H1 (cell line): ENCODE measurements around the gene HBA2. TPM values are rescaled to one million over a fixed set of nuclear protein-coding genes. Genes with fewer than 3 reads are reported as not detected.

Experiments
- CTCF ChIA-PET: fragments of 300-600 bp; sonication (Branson Sonifier 250); formaldehyde crosslinking; loops from one replicate; lab custom pipeline; 2021; ENCODE audit not compliant: partially characterized antibody; lab: Charles Lee
- POLR2A ChIA-PET: fragments of 300-600 bp; sonication (Branson Sonifier 250); formaldehyde crosslinking; loops from one replicate; lab custom pipeline; 2021; ENCODE audit warnings: inconsistent platforms; ENCODE audit not compliant: partially characterized antibody; lab: Charles Lee
- DNase-seq, 2 experiments: peaks; one replicate each; pipeline versions ENCODE4 v3.0.0 to v3.0.0-alpha.2; 2010 to 2022; ENCODE audit warnings: low spot score in 2 of 2, low read depth in 1 of 2, mixed read lengths in 1 of 2
- FAIRE-seq: peaks from 2 replicates; lab custom pipeline; 2011; peaks lifted over from hg19 to GRCh38; lab: Jason Lieb, UNC
- H2AFZ ChIP-seq: 2 replicates; pipeline ENCODE4 v1.8.1; 2012; ENCODE audit warnings: low read length, inconsistent platforms
- H2AK5ac ChIP-seq: 2 replicates; pipeline ENCODE4 v1.6.1; 2013; ENCODE audit warnings: low read depth, low read length
- H2BK120ac ChIP-seq: replicated peaks from 2 replicates; pipeline ENCODE3; 2013; ENCODE audit warnings: low read depth, low read length, inconsistent platforms
- H2BK12ac ChIP-seq: 2 replicates; pipeline ENCODE4 v1.6.1; 2013; ENCODE audit warnings: low read depth, low read length
- H2BK15ac ChIP-seq: 2 replicates; pipeline ENCODE4 v1.6.1; 2013; ENCODE audit warnings: low read length
- H2BK20ac ChIP-seq: 2 replicates; pipeline ENCODE4 v1.6.1; 2013; ENCODE audit warnings: low read length
- H2BK5ac ChIP-seq: 2 replicates; pipeline ENCODE4 v1.6.1; 2013; ENCODE audit warnings: low read depth, low read length
- H3K14ac ChIP-seq: 2 replicates; pipeline ENCODE4 v1.6.1; 2013; ENCODE audit warnings: inconsistent platforms; ENCODE audit not compliant: insufficient read length
- H3K18ac ChIP-seq: 2 replicates; pipeline ENCODE4 v1.6.1; 2013; ENCODE audit warnings: low read length; ENCODE audit errors: extremely low read depth
- H3K23ac ChIP-seq: 2 replicates; pipeline ENCODE4 v1.6.1; 2013; ENCODE audit warnings: inconsistent platforms; ENCODE audit not compliant: insufficient read length
- H3K23me2 ChIP-seq: 2 replicates; pipeline ENCODE4 v1.6.1; 2013; ENCODE audit warnings: low read depth, low read length
- H3K27ac ChIP-seq: 2 replicates; pipeline ENCODE4 v1.6.1; 2011; ENCODE audit warnings: low read depth, low read length, inconsistent platforms
- H3K27me3 ChIP-seq, 4 experiments: replicated peaks in 1 of 4; 1 replicate in 1 of 4; 2 replicates in 3 of 4; pipeline versions ENCODE4 v1.6.1 to v1.8.1; 2011 to 2013; ENCODE audit warnings: low read length in 3 of 4, mild to moderate bottlenecking in 3 of 4, inconsistent platforms in 2 of 4, mixed read lengths in 2 of 4, moderate library complexity in 1 of 4; ENCODE audit not compliant: control insufficient read depth in 3 of 4, insufficient read depth in 3 of 4; ENCODE audit errors: extremely low read depth in 1 of 4
- H3K36me3 ChIP-seq, 4 experiments: 2 replicates each; pipeline versions ENCODE4 v1.6.1 to v1.8.1; 2011 to 2013; ENCODE audit warnings: mild to moderate bottlenecking in 4 of 4, low read length in 3 of 4, moderate library complexity in 2 of 4, control low read depth in 1 of 4, inconsistent platforms in 1 of 4; ENCODE audit not compliant: insufficient read depth in 4 of 4, control insufficient read depth in 2 of 4
- H3K4ac ChIP-seq: replicated peaks from 2 replicates; pipeline ENCODE3; 2013; ENCODE audit warnings: low read length, low read depth, mixed read lengths, inconsistent platforms; ENCODE audit not compliant: insufficient read length
- H3K4me1 ChIP-seq, 4 experiments: replicated peaks in 1 of 4; 1 replicate in 1 of 4; 2 replicates in 3 of 4; pipeline versions ENCODE4 v1.6.1 to v1.8.1; 2011 to 2013; ENCODE audit warnings: low read length in 3 of 4, inconsistent platforms in 2 of 4, mixed read lengths in 1 of 4; ENCODE audit not compliant: insufficient read depth in 4 of 4, control insufficient read depth in 3 of 4
- H3K4me2 ChIP-seq, 2 experiments: 2 replicates each; pipeline versions ENCODE4 v1.6.1 to v1.8.1; 2011 to 2013; ENCODE audit warnings: low read depth in 2 of 2, low read length in 2 of 2, control low read depth in 1 of 2, inconsistent platforms in 1 of 2, mild to moderate bottlenecking in 1 of 2; ENCODE audit not compliant: insufficient read depth in 1 of 2
- H3K4me3 ChIP-seq, 4 experiments: fragments of 200-600, 300-600 bp in 1 of 4; sonication (generic), shearing (Covaris generic), sonication (Bioruptor Twin) in 1 of 4; 2 replicates each; pipeline versions ENCODE4 v1.5.1 to v1.8.1; 2011 to 2016; ENCODE audit warnings: low read length in 4 of 4, low read depth in 3 of 4, control low read depth in 2 of 4, inconsistent platforms in 2 of 4, mild to moderate bottlenecking in 2 of 4, mixed read lengths in 1 of 4, moderate library complexity in 1 of 4; ENCODE audit not compliant: insufficient read depth in 2 of 4; ENCODE audit errors: extremely low read depth in 1 of 4
- H3K56ac ChIP-seq: replicated peaks from 2 replicates; pipeline ENCODE3; 2013; ENCODE audit warnings: low read depth, mild to moderate bottlenecking, mixed read lengths, low read length, inconsistent platforms; ENCODE audit not compliant: insufficient read length
- H3K79me1 ChIP-seq: 2 replicates; pipeline ENCODE4 v1.6.1; 2013; ENCODE audit warnings: low read depth, low read length, control low read depth
- H3K79me2 ChIP-seq, 2 experiments: 2 replicates each; pipeline versions ENCODE4 v1.6.1 to v1.8.1; 2012 to 2013; ENCODE audit warnings: low read length in 2 of 2, mild to moderate bottlenecking in 2 of 2, inconsistent platforms in 1 of 2; ENCODE audit not compliant: insufficient read depth in 2 of 2, control insufficient read depth in 1 of 2
- H3K9ac ChIP-seq, 4 experiments: replicated peaks in 1 of 4; 1 replicate in 1 of 4; 2 replicates in 3 of 4; pipeline versions ENCODE4 v1.6.1 to v1.8.1; 2011 to 2013; ENCODE audit warnings: low read depth in 3 of 4, low read length in 3 of 4, control low read depth in 2 of 4, mild to moderate bottlenecking in 2 of 4, moderate library complexity in 2 of 4, inconsistent platforms in 1 of 4; ENCODE audit errors: extremely low read depth in 1 of 4
- H3K9me3 ChIP-seq, 2 experiments: 2 replicates each; pipeline versions ENCODE4 v1.6.1 to v1.8.1; 2012 to 2013; ENCODE audit warnings: mild to moderate bottlenecking in 2 of 2, moderate library complexity in 2 of 2, control low read depth in 1 of 2, inconsistent platforms in 1 of 2, low read depth in 1 of 2, low read length in 1 of 2, mixed read lengths in 1 of 2; ENCODE audit not compliant: insufficient read depth in 2 of 2
- H4K20me1 ChIP-seq, 2 experiments: replicated peaks in 1 of 2; 2 replicates each; pipeline versions ENCODE3 to v1.8.1; 2011 to 2013; ENCODE audit warnings: inconsistent platforms in 2 of 2, low read length in 2 of 2, mild to moderate bottlenecking in 1 of 2; ENCODE audit not compliant: insufficient read depth in 2 of 2, control insufficient read depth in 1 of 2
- H4K5ac ChIP-seq: 2 replicates; pipeline ENCODE4 v1.6.1; 2013; ENCODE audit warnings: low read length, low read depth, mixed read lengths, inconsistent platforms; ENCODE audit not compliant: insufficient read length
- H4K8ac ChIP-seq: 2 replicates; pipeline ENCODE4 v1.8.0; 2013; ENCODE audit warnings: mild to moderate bottlenecking, moderate library complexity, low read length, inconsistent platforms; ENCODE audit not compliant: insufficient read depth; ENCODE audit errors: extremely low read depth
- H4K91ac ChIP-seq: replicated peaks from 2 replicates; pipeline ENCODE3; 2013; ENCODE audit warnings: low read length, mixed read lengths, inconsistent platforms; ENCODE audit not compliant: insufficient read length
- ASH2L ChIP-seq: fragments of 200-600, 300-600 bp; sonication (generic); IDR thresholded peaks from one replicate; pipeline ENCODE4 v1.7.1; 2017; ENCODE audit warnings: low read length
- CBX8 ChIP-seq: fragments of 300-800, 300-1000 bp; sonication (generic); IDR thresholded peaks from 2 replicates; pipeline ENCODE4 v1.7.1; 2016; ENCODE audit warnings: low read depth, low read length, borderline replicate concordance
- CEBPB ChIP-seq: IDR thresholded peaks from 2 replicates; pipeline ENCODE4 v1.6.1; 2012; ENCODE audit warnings: low read depth, low read length
- CTBP2 ChIP-seq: IDR thresholded peaks from 2 replicates; pipeline ENCODE4 v1.7.0; 2011; ENCODE audit warnings: borderline replicate concordance, mild to moderate bottlenecking, moderate library complexity, mixed read lengths, low read length; ENCODE audit not compliant: insufficient read depth, insufficient read length
- GABPA ChIP-seq: IDR thresholded peaks from 2 replicates; pipeline ENCODE4 v1.6.1; 2011; ENCODE audit warnings: mild to moderate bottlenecking, low read length, moderate library complexity, borderline replicate concordance; ENCODE audit not compliant: insufficient read depth
- HDAC6 ChIP-seq: IDR thresholded peaks from one replicate; pipeline ENCODE4 v1.7.1; 2012; ENCODE audit warnings: low read depth, mild to moderate bottlenecking, inconsistent platforms, low read length, moderate library complexity
- JUND ChIP-seq: IDR thresholded peaks from 2 replicates; pipeline ENCODE4 v1.6.1; 2011; ENCODE audit warnings: mild to moderate bottlenecking, improper control_type of control experiment, low read length
- PHF8 ChIP-seq: fragments of 200-600 bp; sonication (generic); conservative IDR thresholded peaks from 2 replicates; pipeline ENCODE4 v1.7.1; 2012; ENCODE audit warnings: low read depth, mild to moderate bottlenecking, inconsistent platforms, low read length, moderate library complexity
- POLR2A ChIP-seq, 2 experiments: IDR thresholded peaks; 1 replicate in 1 of 2; 2 replicates in 1 of 2; pipeline ENCODE4 v1.6.1; 2011; ENCODE audit warnings: low read depth in 2 of 2, low read length in 2 of 2, mild to moderate bottlenecking in 2 of 2; ENCODE audit errors: control extremely low read depth in 1 of 2
- RNF2 ChIP-seq: fragments of 200-900, 300-1000 bp; sonication (generic); IDR thresholded peaks from 2 replicates; pipeline ENCODE4 v1.7.1; 2016; ENCODE audit warnings: borderline replicate concordance, low read depth, mild to moderate bottlenecking, antibody characterized with exemption, low read length; ENCODE audit not compliant: poor library complexity, severe bottlenecking; ENCODE audit errors: missing control alignments
- TEAD4 ChIP-seq: IDR thresholded peaks from 2 replicates; pipeline ENCODE4 v1.6.1; 2012; ENCODE audit warnings: low read depth, low read length, inconsistent platforms, mixed read lengths
- WGBS, 2 experiments: shearing (Covaris generic) in 1 of 2; methylation state at CpG; one replicate each; pipeline versions ENCODE4 v1.1.6 to v1.1.7; 2013 to 2015; ENCODE audit warnings: low lambda C conversion rate in 2 of 2, mixed read lengths in 2 of 2, inconsistent platforms in 1 of 2, low coverage in 1 of 2, missing lambda C conversion rate in 1 of 2; ENCODE audit not compliant: insufficient replicate concordance in 2 of 2, insufficient coverage in 1 of 2, insufficient read length in 1 of 2; ENCODE audit errors: extremely low coverage in 1 of 2, missing lambda C conversion rate in 1 of 2; 5-methylcytosine and 5-hydroxymethylcytosine counted together
- polyA plus RNA-seq, 7 experiments: library from polyadenylated mRNA; depleted of rRNA in 3 of 7; stranded (reverse) in 5 of 7; unstranded in 2 of 7; fragments of >200 nt in 5 of 7; fragments of 200-250 nt in 2 of 7; gene quantifications; 1 replicate in 5 of 7; 2 replicates in 1 of 7; 4 replicates in 1 of 7; pipeline versions ENCODE4 v1.2.1 to v1.2.3, GENCODE V29; 2011 to 2013; ENCODE audit warnings: missing spikeins in 2 of 7, mixed read lengths in 2 of 7
- total RNA-seq: library from RNA; stranded (reverse); fragmentation: NEBNext Ultra II Directional; extraction: Animal tissue kit (Norgen Biotek cat#: 25700); gene quantifications from 2 replicates; pipeline ENCODE4 v1.2.1, GENCODE V29; 2021
- TF ChIP-seq, protein P1 (sequence below), 3 experiments: IDR thresholded peaks; 1 replicate in 2 of 3; 2 replicates in 1 of 3; pipeline versions ENCODE4 v1.5.1 to v1.6.1; 2011; ENCODE audit warnings: low read length in 3 of 3, mild to moderate bottlenecking in 3 of 3, inconsistent platforms in 2 of 3, low read depth in 1 of 3, moderate library complexity in 1 of 3; ENCODE audit not compliant: insufficient read depth in 1 of 3; ENCODE audit errors: control extremely low read depth in 1 of 3

Gene HBA2
- total and polyA plus RNA-seq, 2 of the 8 experiments (the other 6 are each of a cell fraction or from before 2014, with no cell fraction given) = 6.1 TPM; not detected in 1

DNA sequence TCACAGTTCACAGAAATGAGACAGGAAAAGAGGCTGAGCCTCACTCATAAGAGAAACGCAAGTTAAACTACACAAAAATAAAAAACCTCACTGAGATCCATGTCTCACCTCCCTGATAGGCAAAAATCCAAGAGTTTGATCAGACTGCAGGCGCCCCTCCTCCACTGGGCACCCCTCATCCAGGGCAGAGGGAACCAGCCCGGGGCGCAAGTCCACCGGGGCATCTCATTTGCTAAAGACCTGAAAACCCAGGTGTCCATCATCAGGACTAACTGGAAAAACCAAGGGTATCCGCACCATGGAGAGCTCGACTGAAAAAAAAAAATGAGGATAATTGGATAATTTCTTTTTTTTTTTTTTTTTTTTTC lies 17.7 kb upstream of the HBA2 start:
- H2AFZ ChIP-seq = no peak overlapping the region
- CTCF ChIA-PET = interaction anchor here (0.8 to 1.5 kb wide), 3 partner anchors 37 to 89 kb away, joined by 4 read pairs; no protein-coding TSS in a partner anchor
- FAIRE-seq = no peak
- no peak for TF ChIP-seq CEBPB
- no peak for TF ChIP-seq RNF2
- TF ChIP-seq HDAC6 = no peak
- TF ChIP-seq, protein P1, sequence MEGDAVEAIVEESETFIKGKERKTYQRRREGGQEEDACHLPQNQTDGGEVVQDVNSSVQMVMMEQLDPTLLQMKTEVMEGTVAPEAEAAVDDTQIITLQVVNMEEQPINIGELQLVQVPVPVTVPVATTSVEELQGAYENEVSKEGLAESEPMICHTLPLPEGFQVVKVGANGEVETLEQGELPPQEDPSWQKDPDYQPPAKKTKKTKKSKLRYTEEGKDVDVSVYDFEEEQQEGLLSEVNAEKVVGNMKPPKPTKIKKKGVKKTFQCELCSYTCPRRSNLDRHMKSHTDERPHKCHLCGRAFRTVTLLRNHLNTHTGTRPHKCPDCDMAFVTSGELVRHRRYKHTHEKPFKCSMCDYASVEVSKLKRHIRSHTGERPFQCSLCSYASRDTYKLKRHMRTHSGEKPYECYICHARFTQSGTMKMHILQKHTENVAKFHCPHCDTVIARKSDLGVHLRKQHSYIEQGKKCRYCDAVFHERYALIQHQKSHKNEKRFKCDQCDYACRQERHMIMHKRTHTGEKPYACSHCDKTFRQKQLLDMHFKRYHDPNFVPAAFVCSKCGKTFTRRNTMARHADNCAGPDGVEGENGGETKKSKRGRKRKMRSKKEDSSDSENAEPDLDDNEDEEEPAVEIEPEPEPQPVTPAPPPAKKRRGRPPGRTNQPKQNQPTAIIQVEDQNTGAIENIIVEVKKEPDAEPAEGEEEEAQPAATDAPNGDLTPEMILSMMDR (IDR thresholded peaks at IDR 0.05; ENCODE audit: control extremely low read depth in 1 of 3, insufficient read depth in 1 of 3, low read depth in 1 of 3, low read length in 3 of 3) = no peak
- no peak for TF ChIP-seq POLR2A (IDR thresholded peaks at IDR 0.05; ENCODE audit: control extremely low read depth in 1 of 2, low read depth in 2 of 2, low read length in 2 of 2)
- no peak for TF ChIP-seq CTBP2
- no peak for TF ChIP-seq CBX8
- TF ChIP-seq ASH2L = no peak
- no peak for TF ChIP-seq TEAD4
- TF ChIP-seq PHF8 = no peak
- TF ChIP-seq JUND = no peak
- TF ChIP-seq GABPA = no peak

More for the DNA sequence above, 17.7 kb upstream of the HBA2 start:
- DNase-seq = no peak
- Histone ChIP-seq H3K14ac (no peak overlapping the region), H3K23me2 (peaks cover 7% of the 10 kb centered on the region; the same call in 1 of the 2 replicates), H4K91ac (no peak overlapping the region), H3K27me3 (peaks cover 2 to 33% (median 26%) of the 10 kb centered on the region in 4 experiments), H2BK15ac (no peak overlapping the region), H3K9me3 (no peaks in the 10 kb centered on the region), H2AK5ac (no peak overlapping the region), H3K79me2 (no peaks in the 10 kb centered on the region), H3K4ac (no peak overlapping the region), H3K27ac (no peak overlapping the region), H4K8ac (no peak overlapping the region), H2BK12ac (no peak overlapping the region), H2BK20ac (no peak overlapping the region), H3K18ac (no peak overlapping the region), H3K23ac (no peak overlapping the region), H3K4me2 (peak overlapping the region; percentile 83 to 84; a peak in 3 of 4 replicates), H3K56ac (no peak overlapping the region), H2BK120ac (no peak overlapping the region), H4K5ac (no peak overlapping the region), H3K79me1 (no peaks in the 10 kb centered on the region), H3K9ac (no peak overlapping the region), H2BK5ac (no peak overlapping the region), H4K20me1 (no peaks in the 10 kb centered on the region), H3K4me1 (peaks cover 0 to 2% (median 0%) of the 10 kb centered on the region in 4 experiments; a peak in 2 of 7 replicates), H3K36me3 (no peaks in the 10 kb centered on the region), H3K4me3 (peak overlapping the region; percentile 53 to 69 (median 60); a peak in 7 of 8 replicates)
- POLR2A ChIA-PET = no interaction called here
- 76% methylated on average over 7 of the region's 7 CpGs; no CpG with 5 or more reads in 1 of the 2 experiments for WGBS, 2 experiments
